HEK293 (cell line): ENCODE measurements around the gene SORL1.

Source experiments
- CTCF ChIA-PET: fragments of 350-600 bp; formaldehyde crosslinking; extraction: SDS; loops from one replicate; lab custom pipeline; 2021; ENCODE audit warnings: antibody characterized with exemption; lab: Yijun Ruan, JAX
- POLR2A ChIA-PET: fragments of 300-600 bp; formaldehyde crosslinking; extraction: SDS; loops from one replicate; lab custom pipeline; 2020; ENCODE audit warnings: antibody characterized with exemption, inconsistent platforms; lab: Yijun Ruan, JAX
- H3K27ac ChIP-seq: fragments of 200-500 bp; sonication (Bioruptor generic); 2 replicates; pipeline ENCODE4 v1.5.1; 2014; ENCODE audit warnings: low read depth, low read length, control low read depth, inconsistent platforms; ENCODE audit errors: extremely low read depth
- H3K36me3 ChIP-seq, 2 experiments: fragments of 200-500 bp in 1 of 2; sonication (Bioruptor generic) in 1 of 2; 1 replicate in 1 of 2; 2 replicates in 1 of 2; pipeline ENCODE4 v1.5.1; 2014 to 2017; ENCODE audit warnings: inconsistent platforms in 2 of 2, low read length in 2 of 2; ENCODE audit not compliant: control insufficient read depth in 2 of 2, insufficient read depth in 1 of 2
- H3K4me1 ChIP-seq: fragments of 200-500 bp; sonication (Bioruptor generic); 2 replicates; pipeline ENCODE4 v1.5.1; 2014; ENCODE audit warnings: mild to moderate bottlenecking, low read length, inconsistent platforms; ENCODE audit not compliant: control insufficient read depth, insufficient read depth
- H3K4me3 ChIP-seq: 2 replicates; pipeline ENCODE4 v1.5.1; 2011; ENCODE audit warnings: low read depth, mild to moderate bottlenecking, control low read depth, low read length, moderate library complexity
- H3K9me3 ChIP-seq: fragments of 200-500 bp; sonication (Bioruptor generic); 2 replicates; pipeline ENCODE4 v1.5.1; 2014; ENCODE audit warnings: low read depth, low read length, inconsistent platforms; ENCODE audit not compliant: control insufficient read depth, insufficient read depth
- KLF10 ChIP-seq: fragments of 450-650 bp; IDR thresholded peaks from 2 replicates; pipeline ENCODE4 v1.5.1; 2018; ENCODE audit warnings: missing biosample characterization, mild to moderate bottlenecking, missing genetic modification characterization
- PRDM1 ChIP-seq: fragments of 450-650 bp; formaldehyde crosslinking; IDR thresholded peaks from 2 replicates; pipeline ENCODE4; 2016; ENCODE audit warnings: missing biosample characterization, missing genetic modification characterization
- SCRT2 ChIP-seq: fragments of 450-650 bp; formaldehyde crosslinking; IDR thresholded peaks from 2 replicates; pipeline ENCODE4 v1.5.1; 2016; ENCODE audit warnings: missing biosample characterization, missing genetic modification characterization
- ZFP3 ChIP-seq: fragments of 450-650 bp; formaldehyde crosslinking; IDR thresholded peaks from 2 replicates; pipeline ENCODE4 v1.5.1; 2016; ENCODE audit warnings: low read depth, missing biosample characterization, missing genetic modification characterization
- ZFP69B ChIP-seq: fragments of 450-650 bp; formaldehyde crosslinking; IDR thresholded peaks from 2 replicates; pipeline ENCODE4 v1.5.1; 2016; ENCODE audit warnings: missing biosample characterization, missing genetic modification characterization
- ZNF184 ChIP-seq: fragments of 450-650 bp; IDR thresholded peaks from 2 replicates; pipeline ENCODE4 v1.5.1; 2018; ENCODE audit warnings: missing biosample characterization, mild to moderate bottlenecking, missing genetic modification characterization
- ZNF621 ChIP-seq: fragments of 450-650 bp; formaldehyde crosslinking; IDR thresholded peaks from 2 replicates; pipeline ENCODE4 v1.5.1; 2017; ENCODE audit warnings: missing biosample characterization, missing genetic modification characterization
- ZNF670 ChIP-seq: fragments of 450-650 bp; formaldehyde crosslinking; IDR thresholded peaks from 2 replicates; pipeline ENCODE4 v1.5.1; 2016; ENCODE audit warnings: missing biosample characterization, missing genetic modification characterization, low read depth
- ZNF76 ChIP-seq: fragments of 450-650 bp; formaldehyde crosslinking; IDR thresholded peaks from 2 replicates; pipeline ENCODE4; 2016; ENCODE audit warnings: low read depth, missing biosample characterization, missing genetic modification characterization, borderline replicate concordance
- ZNF777 ChIP-seq: fragments of 450-650 bp; formaldehyde crosslinking; IDR thresholded peaks from 2 replicates; pipeline ENCODE4 v1.5.1; 2017; ENCODE audit warnings: missing biosample characterization, missing genetic modification characterization, borderline replicate concordance
- TF ChIP-seq, protein P1 (sequence below): IDR thresholded peaks from 2 replicates; pipeline ENCODE4 v1.6.1; 2011; ENCODE audit warnings: mild to moderate bottlenecking, low read depth, low read length, borderline replicate concordance
- TF ChIP-seq, protein P2 (sequence below): fragments of 450-650 bp; formaldehyde crosslinking; IDR thresholded peaks from 2 replicates; pipeline ENCODE4 v1.5.1; 2016; ENCODE audit warnings: missing biosample characterization, missing genetic modification characterization
- TF ChIP-seq, protein P3 (sequence below): fragments of 450-650 bp; IDR thresholded peaks from 2 replicates; pipeline ENCODE4 v1.5.1; 2018; ENCODE audit warnings: missing biosample characterization, mild to moderate bottlenecking, missing genetic modification characterization
- TF ChIP-seq, protein P4 (sequence below): fragments of 450-650 bp; formaldehyde crosslinking; IDR thresholded peaks from 2 replicates; pipeline ENCODE4 v1.5.1; 2016; ENCODE audit warnings: missing biosample characterization, missing genetic modification characterization, low read depth
- TF ChIP-seq, protein P5 (sequence below): fragments of 450-650 bp; formaldehyde crosslinking; IDR thresholded peaks from 2 replicates; pipeline ENCODE4 v1.5.1; 2016; ENCODE audit warnings: missing biosample characterization, missing genetic modification characterization
- TF ChIP-seq, protein P6 (sequence below): fragments of 450-650 bp; formaldehyde crosslinking; IDR thresholded peaks from 2 replicates; pipeline ENCODE4 v1.5.1; 2016; ENCODE audit warnings: missing biosample characterization, missing genetic modification characterization, borderline replicate concordance
- TF ChIP-seq, protein P7 (sequence below): fragments of 450-650 bp; formaldehyde crosslinking; IDR thresholded peaks from 2 replicates; pipeline ENCODE4 v1.5.1; 2016; ENCODE audit warnings: missing biosample characterization, missing genetic modification characterization, borderline replicate concordance

Gene SORL1

DNA sequence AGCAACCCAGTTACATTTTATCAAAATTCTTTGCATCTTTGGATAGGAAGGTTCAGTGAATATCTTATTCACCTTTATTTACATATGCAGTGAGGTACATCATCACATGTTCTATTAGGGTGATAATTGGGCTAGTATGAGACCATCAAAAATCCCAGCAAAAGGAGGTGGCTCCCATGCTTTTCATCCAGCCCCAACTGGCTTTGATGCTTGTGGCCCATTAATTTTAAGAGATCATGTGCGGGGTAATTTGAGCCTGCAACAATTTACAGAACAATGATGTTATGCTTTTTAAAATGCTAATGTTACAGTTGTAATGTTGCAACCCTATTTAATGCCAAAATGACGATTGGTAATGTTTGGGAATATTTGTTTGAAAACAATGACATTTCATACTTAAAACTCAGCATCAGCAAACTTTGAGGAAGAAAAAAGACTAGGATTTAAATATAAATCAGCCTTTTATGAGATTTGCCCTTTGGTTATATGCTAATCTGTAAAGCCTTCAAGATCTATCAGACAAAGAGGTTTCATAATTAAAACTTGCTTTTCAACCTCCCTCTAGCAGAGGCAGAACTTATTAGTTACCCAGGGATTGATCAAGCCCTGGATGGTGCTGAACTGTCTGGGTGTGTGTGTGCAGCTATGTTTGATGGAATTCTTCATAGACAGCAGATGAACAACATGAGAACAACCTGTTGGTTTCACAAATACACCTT is 184.1 kb downstream of the SORL1 start:
- CTCF ChIA-PET, result interaction anchor here (0.6 kb wide), 1 partner anchor 19 kb away, joined by 4 read pairs; no protein-coding TSS in a partner anchor
- no peaks in the 10 kb centered on the region; the same call in 1 of the 2 replicates for H3K4me1 ChIP-seq
- H3K9me3 ChIP-seq, result no peaks in the 10 kb centered on the region
- POLR2A ChIA-PET, result no interaction called here
- H3K4me3 ChIP-seq, result no peak overlapping the region
- TF ChIP-seq, protein P1, sequence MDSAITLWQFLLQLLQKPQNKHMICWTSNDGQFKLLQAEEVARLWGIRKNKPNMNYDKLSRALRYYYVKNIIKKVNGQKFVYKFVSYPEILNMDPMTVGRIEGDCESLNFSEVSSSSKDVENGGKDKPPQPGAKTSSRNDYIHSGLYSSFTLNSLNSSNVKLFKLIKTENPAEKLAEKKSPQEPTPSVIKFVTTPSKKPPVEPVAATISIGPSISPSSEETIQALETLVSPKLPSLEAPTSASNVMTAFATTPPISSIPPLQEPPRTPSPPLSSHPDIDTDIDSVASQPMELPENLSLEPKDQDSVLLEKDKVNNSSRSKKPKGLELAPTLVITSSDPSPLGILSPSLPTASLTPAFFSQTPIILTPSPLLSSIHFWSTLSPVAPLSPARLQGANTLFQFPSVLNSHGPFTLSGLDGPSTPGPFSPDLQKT, result no peak
- TF ChIP-seq, protein P2, sequence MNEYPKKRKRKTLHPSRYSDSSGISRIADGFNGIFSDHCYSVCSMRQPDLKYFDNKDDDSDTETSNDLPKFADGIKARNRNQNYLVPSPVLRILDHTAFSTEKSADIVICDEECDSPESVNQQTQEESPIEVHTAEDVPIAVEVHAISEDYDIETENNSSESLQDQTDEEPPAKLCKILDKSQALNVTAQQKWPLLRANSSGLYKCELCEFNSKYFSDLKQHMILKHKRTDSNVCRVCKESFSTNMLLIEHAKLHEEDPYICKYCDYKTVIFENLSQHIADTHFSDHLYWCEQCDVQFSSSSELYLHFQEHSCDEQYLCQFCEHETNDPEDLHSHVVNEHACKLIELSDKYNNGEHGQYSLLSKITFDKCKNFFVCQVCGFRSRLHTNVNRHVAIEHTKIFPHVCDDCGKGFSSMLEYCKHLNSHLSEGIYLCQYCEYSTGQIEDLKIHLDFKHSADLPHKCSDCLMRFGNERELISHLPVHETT (tag by site-specific recombination), result no peak
- no peak for TF ChIP-seq ZNF76 (tag by site-specific recombination)
- TF ChIP-seq PRDM1 (tag by site-specific recombination), result no peak
- TF ChIP-seq, protein P3, sequence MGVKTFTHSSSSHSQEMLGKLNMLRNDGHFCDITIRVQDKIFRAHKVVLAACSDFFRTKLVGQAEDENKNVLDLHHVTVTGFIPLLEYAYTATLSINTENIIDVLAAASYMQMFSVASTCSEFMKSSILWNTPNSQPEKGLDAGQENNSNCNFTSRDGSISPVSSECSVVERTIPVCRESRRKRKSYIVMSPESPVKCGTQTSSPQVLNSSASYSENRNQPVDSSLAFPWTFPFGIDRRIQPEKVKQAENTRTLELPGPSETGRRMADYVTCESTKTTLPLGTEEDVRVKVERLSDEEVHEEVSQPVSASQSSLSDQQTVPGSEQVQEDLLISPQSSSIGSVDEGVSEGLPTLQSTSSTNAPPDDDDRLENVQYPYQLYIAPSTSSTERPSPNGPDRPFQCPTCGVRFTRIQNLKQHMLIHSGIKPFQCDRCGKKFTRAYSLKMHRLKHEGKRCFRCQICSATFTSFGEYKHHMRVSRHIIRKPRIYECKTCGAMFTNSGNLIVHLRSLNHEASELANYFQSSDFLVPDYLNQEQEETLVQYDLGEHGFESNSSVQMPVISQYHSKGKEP (tag by site-specific recombination), result no peak
- TF ChIP-seq ZNF184, result no peak
- TF ChIP-seq, protein P4, sequence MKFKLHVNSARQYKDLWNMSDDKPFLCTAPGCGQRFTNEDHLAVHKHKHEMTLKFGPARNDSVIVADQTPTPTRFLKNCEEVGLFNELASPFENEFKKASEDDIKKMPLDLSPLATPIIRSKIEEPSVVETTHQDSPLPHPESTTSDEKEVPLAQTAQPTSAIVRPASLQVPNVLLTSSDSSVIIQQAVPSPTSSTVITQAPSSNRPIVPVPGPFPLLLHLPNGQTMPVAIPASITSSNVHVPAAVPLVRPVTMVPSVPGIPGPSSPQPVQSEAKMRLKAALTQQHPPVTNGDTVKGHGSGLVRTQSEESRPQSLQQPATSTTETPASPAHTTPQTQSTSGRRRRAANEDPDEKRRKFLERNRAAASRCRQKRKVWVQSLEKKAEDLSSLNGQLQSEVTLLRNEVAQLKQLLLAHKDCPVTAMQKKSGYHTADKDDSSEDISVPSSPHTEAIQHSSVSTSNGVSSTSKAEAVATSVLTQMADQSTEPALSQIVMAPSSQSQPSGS (tag by site-specific recombination), result no peak
- no peak for TF ChIP-seq ZNF777
- no peak for TF ChIP-seq ZFP69B
- no peak; the same call in 1 of the 2 replicates for TF ChIP-seq SCRT2
- TF ChIP-seq, protein P5, sequence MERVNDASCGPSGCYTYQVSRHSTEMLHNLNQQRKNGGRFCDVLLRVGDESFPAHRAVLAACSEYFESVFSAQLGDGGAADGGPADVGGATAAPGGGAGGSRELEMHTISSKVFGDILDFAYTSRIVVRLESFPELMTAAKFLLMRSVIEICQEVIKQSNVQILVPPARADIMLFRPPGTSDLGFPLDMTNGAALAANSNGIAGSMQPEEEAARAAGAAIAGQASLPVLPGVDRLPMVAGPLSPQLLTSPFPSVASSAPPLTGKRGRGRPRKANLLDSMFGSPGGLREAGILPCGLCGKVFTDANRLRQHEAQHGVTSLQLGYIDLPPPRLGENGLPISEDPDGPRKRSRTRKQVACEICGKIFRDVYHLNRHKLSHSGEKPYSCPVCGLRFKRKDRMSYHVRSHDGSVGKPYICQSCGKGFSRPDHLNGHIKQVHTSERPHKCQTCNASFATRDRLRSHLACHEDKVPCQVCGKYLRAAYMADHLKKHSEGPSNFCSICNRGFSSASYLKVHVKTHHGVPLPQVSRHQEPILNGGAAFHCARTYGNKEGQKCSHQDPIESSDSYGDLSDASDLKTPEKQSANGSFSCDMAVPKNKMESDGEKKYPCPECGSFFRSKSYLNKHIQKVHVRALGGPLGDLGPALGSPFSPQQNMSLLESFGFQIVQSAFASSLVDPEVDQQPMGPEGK (tag by site-specific recombination), result no peak
- TF ChIP-seq ZNF670, result no peak
- TF ChIP-seq ZNF621, result no peak
- no peak for TF ChIP-seq ZFP3
- TF ChIP-seq, protein P6, sequence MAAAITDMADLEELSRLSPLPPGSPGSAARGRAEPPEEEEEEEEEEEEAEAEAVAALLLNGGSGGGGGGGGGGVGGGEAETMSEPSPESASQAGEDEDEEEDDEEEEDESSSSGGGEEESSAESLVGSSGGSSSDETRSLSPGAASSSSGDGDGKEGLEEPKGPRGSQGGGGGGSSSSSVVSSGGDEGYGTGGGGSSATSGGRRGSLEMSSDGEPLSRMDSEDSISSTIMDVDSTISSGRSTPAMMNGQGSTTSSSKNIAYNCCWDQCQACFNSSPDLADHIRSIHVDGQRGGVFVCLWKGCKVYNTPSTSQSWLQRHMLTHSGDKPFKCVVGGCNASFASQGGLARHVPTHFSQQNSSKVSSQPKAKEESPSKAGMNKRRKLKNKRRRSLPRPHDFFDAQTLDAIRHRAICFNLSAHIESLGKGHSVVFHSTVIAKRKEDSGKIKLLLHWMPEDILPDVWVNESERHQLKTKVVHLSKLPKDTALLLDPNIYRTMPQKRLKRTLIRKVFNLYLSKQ (tag by site-specific recombination), result no peak
- TF ChIP-seq KLF10 (tag by site-specific recombination), result no peak
- TF ChIP-seq, protein P7, sequence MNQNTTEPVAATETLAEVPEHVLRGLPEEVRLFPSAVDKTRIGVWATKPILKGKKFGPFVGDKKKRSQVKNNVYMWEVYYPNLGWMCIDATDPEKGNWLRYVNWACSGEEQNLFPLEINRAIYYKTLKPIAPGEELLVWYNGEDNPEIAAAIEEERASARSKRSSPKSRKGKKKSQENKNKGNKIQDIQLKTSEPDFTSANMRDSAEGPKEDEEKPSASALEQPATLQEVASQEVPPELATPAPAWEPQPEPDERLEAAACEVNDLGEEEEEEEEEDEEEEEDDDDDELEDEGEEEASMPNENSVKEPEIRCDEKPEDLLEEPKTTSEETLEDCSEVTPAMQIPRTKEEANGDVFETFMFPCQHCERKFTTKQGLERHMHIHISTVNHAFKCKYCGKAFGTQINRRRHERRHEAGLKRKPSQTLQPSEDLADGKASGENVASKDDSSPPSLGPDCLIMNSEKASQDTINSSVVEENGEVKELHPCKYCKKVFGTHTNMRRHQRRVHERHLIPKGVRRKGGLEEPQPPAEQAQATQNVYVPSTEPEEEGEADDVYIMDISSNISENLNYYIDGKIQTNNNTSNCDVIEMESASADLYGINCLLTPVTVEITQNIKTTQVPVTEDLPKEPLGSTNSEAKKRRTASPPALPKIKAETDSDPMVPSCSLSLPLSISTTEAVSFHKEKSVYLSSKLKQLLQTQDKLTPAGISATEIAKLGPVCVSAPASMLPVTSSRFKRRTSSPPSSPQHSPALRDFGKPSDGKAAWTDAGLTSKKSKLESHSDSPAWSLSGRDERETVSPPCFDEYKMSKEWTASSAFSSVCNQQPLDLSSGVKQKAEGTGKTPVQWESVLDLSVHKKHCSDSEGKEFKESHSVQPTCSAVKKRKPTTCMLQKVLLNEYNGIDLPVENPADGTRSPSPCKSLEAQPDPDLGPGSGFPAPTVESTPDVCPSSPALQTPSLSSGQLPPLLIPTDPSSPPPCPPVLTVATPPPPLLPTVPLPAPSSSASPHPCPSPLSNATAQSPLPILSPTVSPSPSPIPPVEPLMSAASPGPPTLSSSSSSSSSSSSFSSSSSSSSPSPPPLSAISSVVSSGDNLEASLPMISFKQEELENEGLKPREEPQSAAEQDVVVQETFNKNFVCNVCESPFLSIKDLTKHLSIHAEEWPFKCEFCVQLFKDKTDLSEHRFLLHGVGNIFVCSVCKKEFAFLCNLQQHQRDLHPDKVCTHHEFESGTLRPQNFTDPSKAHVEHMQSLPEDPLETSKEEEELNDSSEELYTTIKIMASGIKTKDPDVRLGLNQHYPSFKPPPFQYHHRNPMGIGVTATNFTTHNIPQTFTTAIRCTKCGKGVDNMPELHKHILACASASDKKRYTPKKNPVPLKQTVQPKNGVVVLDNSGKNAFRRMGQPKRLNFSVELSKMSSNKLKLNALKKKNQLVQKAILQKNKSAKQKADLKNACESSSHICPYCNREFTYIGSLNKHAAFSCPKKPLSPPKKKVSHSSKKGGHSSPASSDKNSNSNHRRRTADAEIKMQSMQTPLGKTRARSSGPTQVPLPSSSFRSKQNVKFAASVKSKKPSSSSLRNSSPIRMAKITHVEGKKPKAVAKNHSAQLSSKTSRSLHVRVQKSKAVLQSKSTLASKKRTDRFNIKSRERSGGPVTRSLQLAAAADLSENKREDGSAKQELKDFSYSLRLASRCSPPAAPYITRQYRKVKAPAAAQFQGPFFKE (tag by site-specific recombination), result no peak
- TF ChIP-seq, all 188 proteins: peak for 0
- Histone ChIP-seq H3K36me3 (no peaks in the 10 kb centered on the region), H3K27ac (no peak overlapping the region)
